ENCODE results near the gene GNG2.

- no peak for TF ChIP-seq POLR2AphosphoS5 (IDR thresholded peaks at IDR 0.05)
- no peak for TF ChIP-seq CTCF (IDR thresholded peaks at IDR 0.05)
- TF ChIP-seq POLR2A (IDR thresholded peaks at IDR 0.05): no peak
These were observed 147.7 kb downstream of the GNG2 start for GRCh38 chr14:52008136-52008535.
